OCI-M2 (cell line): ENCODE measurements around the gene GALNT15.

ENCODE experiments used
- DNase-seq: peaks from one replicate; lab custom pipeline; 2025; ENCODE audit not compliant: unreplicated experiment; lab: John Stamatoyannopoulos, UW

GALNT15 gene

GRCh38 chr3:16251316-16252085, 77.0 kb downstream of the GALNT15 start:
- no peak for DNase-seq

- no peak for DNase-seq
These were observed 77.9 kb downstream of the GALNT15 start for GRCh38 chr3:16252243-16252978.

GRCh38 chr3:16252988-16253387, 78.5 kb downstream of the GALNT15 start:
- DNase-seq, result no peak

- DNase-seq, result no peak
These were observed 79.1 kb downstream of the GALNT15 start for GRCh38 chr3:16253601-16254000.

- DNase-seq, result no peak
These were observed 80.4 kb downstream of the GALNT15 start for GRCh38 chr3:16254916-16255315.

- DNase-seq, result no peak
These were observed 80.8 kb downstream of the GALNT15 start for GRCh38 chr3:16255326-16255725.

GRCh38 chr3:16255726-16256125, 81.2 kb downstream of the GALNT15 start:
- no peak for DNase-seq

- DNase-seq, result no peak
These were observed 82.8 kb downstream of the GALNT15 start for GRCh38 chr3:16257309-16257708.

GRCh38 chr3:16258177-16258576, 83.7 kb downstream of the GALNT15 start:
- DNase-seq, result no peak

- DNase-seq, result no peak
These were observed 84.4 kb downstream of the GALNT15 start for GRCh38 chr3:16258866-16259265.

GRCh38 chr3:16260046-16260445, 85.6 kb downstream of the GALNT15 start:
- no peak for DNase-seq

GRCh38 chr3:16262174-16262573, 87.7 kb downstream of the GALNT15 start:
- no peak for DNase-seq

GRCh38 chr3:16264174-16264707, 89.8 kb downstream of the GALNT15 start:
- no peak for DNase-seq

GRCh38 chr3:16264708-16265454, 90.4 kb downstream of the GALNT15 start, which contains the start of the genes DPH3 and OXNAD1:
Gene DPH3, minus strand, starts transcription at chr3:16264943. Its CDS starts 67 bp downstream, at chr3:16264876.
Gene OXNAD1, plus strand, starts transcription at chr3:16265212. Its CDS starts 5,741 bp downstream, at chr3:16270953.
- DNase-seq, result peak; percentile 86

- no peak for DNase-seq
These were observed 90.9 kb downstream of the GALNT15 start for GRCh38 chr3:16265455-16265786.

GRCh38 chr3:16266714-16267113, 92.2 kb downstream of the GALNT15 start:
- DNase-seq, result no peak

- DNase-seq, result no peak
These were observed 96.4 kb downstream of the GALNT15 start for GRCh38 chr3:16270855-16271254.

- no peak for DNase-seq
These were observed 98.1 kb downstream of the GALNT15 start for GRCh38 chr3:16272588-16272987.

- DNase-seq, result no peak
These were observed 99.4 kb downstream of the GALNT15 start for GRCh38 chr3:16273867-16274266.

- DNase-seq, result no peak
These were observed 103.0 kb downstream of the GALNT15 start for GRCh38 chr3:16277471-16277870.

- DNase-seq, result no peak
These were observed 104.7 kb downstream of the GALNT15 start for GRCh38 chr3:16279010-16279801.
